ENCODE data around the gene FAM53B.
"Not testable (repeated sequence)": the region's sequence is repeated elsewhere in the genome, so short reads cannot be mapped to it uniquely, and the experiment has no call there.

Gene FAM53B, protein sequence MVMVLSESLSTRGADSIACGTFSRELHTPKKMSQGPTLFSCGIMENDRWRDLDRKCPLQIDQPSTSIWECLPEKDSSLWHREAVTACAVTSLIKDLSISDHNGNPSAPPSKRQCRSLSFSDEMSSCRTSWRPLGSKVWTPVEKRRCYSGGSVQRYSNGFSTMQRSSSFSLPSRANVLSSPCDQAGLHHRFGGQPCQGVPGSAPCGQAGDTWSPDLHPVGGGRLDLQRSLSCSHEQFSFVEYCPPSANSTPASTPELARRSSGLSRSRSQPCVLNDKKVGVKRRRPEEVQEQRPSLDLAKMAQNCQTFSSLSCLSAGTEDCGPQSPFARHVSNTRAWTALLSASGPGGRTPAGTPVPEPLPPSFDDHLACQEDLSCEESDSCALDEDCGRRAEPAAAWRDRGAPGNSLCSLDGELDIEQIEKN

GRCh38 chr10:124744102-124745050 lies at the start of gene FAM53B:
FAM53B (minus strand) TSS chr10:124744378; CDS start chr10:124706713, 37,665 bp downstream.
- Histone ChIP-seq H3K9me3 (replicated peaks; ENCODE audit: insufficient read depth, low read length) (no peaks in the 10 kb centered on the region), H3K79me2 (ENCODE audit: low read length) (peaks cover 34% of the 10 kb centered on the region), H4K20me1 (ENCODE audit: insufficient read depth, low read length) (no peaks in the 10 kb centered on the region), H3K4me1 (ENCODE audit: low read length) (peaks cover 28% of the 10 kb centered on the region), H3K27ac (ENCODE audit: low read length) (peak within 1 kb of the TSS; percentile 28; the same call in 1 of the 2 replicates), H3K4me2 (ENCODE audit: low read depth, low read length) (peak within 1 kb of the TSS; percentile 98), H3K9ac (ENCODE audit: low read length) (peak within 1 kb of the TSS; percentile 79), H3K27me3 (replicated peaks; ENCODE audit: insufficient read depth, low read length) (no peaks in the 10 kb centered on the region), H3K4me3 (ENCODE audit: low read length) (peak within 1 kb of the TSS; percentile 83), H3F3A (ENCODE audit: insufficient read depth, low read length) (peaks cover 24% of the 10 kb centered on the region), H3K9me2 (replicated peaks; ENCODE audit: insufficient read depth, low read length) (no peaks in the 10 kb centered on the region), H3K36me3 (replicated peaks; ENCODE audit: insufficient read depth, low read length) (no peaks in the 10 kb centered on the region), H2AFZ (ENCODE audit: low read length) (peak within 1 kb of the TSS; percentile 73)
- DNase-seq: peak; percentile 87
- TF ChIP-seq, protein P1, sequence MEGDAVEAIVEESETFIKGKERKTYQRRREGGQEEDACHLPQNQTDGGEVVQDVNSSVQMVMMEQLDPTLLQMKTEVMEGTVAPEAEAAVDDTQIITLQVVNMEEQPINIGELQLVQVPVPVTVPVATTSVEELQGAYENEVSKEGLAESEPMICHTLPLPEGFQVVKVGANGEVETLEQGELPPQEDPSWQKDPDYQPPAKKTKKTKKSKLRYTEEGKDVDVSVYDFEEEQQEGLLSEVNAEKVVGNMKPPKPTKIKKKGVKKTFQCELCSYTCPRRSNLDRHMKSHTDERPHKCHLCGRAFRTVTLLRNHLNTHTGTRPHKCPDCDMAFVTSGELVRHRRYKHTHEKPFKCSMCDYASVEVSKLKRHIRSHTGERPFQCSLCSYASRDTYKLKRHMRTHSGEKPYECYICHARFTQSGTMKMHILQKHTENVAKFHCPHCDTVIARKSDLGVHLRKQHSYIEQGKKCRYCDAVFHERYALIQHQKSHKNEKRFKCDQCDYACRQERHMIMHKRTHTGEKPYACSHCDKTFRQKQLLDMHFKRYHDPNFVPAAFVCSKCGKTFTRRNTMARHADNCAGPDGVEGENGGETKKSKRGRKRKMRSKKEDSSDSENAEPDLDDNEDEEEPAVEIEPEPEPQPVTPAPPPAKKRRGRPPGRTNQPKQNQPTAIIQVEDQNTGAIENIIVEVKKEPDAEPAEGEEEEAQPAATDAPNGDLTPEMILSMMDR (IDR thresholded peaks at IDR 0.05; ENCODE audit: low read length): no peak
- TF ChIP-seq EZH2phosphoT487 (IDR thresholded peaks at IDR 0.05; ENCODE audit: low read length) (no peak), EZH2 (optimal IDR thresholded peaks at IDR 0.05; ENCODE audit: low read depth, low read length) (no peak)

GRCh38 chr10:124792998-124793352 lies 48.8 kb upstream of the FAM53B start:
- Histone ChIP-seq H3K4me1 (ENCODE audit: low read length) (no peaks in the 10 kb centered on the region), H3K27me3 (replicated peaks; ENCODE audit: insufficient read depth, low read length) (no peaks in the 10 kb centered on the region; the same call in none of the 2 replicates), H3K4me3 (ENCODE audit: low read length) (no peak overlapping the region), H4K20me1 (ENCODE audit: insufficient read depth, low read length) (no peaks in the 10 kb centered on the region), H2AFZ (ENCODE audit: low read length) (no peak overlapping the region), H3K27ac (ENCODE audit: low read length) (no peak overlapping the region), H3K9me2 (replicated peaks; ENCODE audit: insufficient read depth, low read length) (no peaks in the 10 kb centered on the region), H3K9me3 (replicated peaks; ENCODE audit: insufficient read depth, low read length) (no peaks in the 10 kb centered on the region), H3K79me2 (ENCODE audit: low read length) (peaks cover 27% of the 10 kb centered on the region), H3K9ac (ENCODE audit: low read length) (no peak overlapping the region), H3F3A (ENCODE audit: insufficient read depth, low read length) (no peaks in the 10 kb centered on the region), H3K4me2 (ENCODE audit: low read depth, low read length) (no peak overlapping the region), H3K36me3 (replicated peaks; ENCODE audit: insufficient read depth, low read length) (peaks cover 2% of the 10 kb centered on the region; the same call in 1 of the 2 replicates)
- TF ChIP-seq EZH2phosphoT487 (IDR thresholded peaks at IDR 0.05; ENCODE audit: low read length) (no peak), EZH2 (optimal IDR thresholded peaks at IDR 0.05; ENCODE audit: low read depth, low read length) (no peak)
- TF ChIP-seq, protein P1 (IDR thresholded peaks at IDR 0.05; ENCODE audit: low read length): no peak
- no peak for DNase-seq

- Histone ChIP-seq H2AFZ (ENCODE audit: low read length) (peak within 1 kb of the TSS; percentile 82), H4K20me1 (ENCODE audit: insufficient read depth, low read length) (no peaks in the 10 kb centered on the region), H3K9ac (ENCODE audit: low read length) (peak within 1 kb of the TSS; percentile 99), H3K4me1 (ENCODE audit: low read length) (no peaks in the 10 kb centered on the region), H3K9me3 (replicated peaks; ENCODE audit: insufficient read depth, low read length) (no peaks in the 10 kb centered on the region), H3K9me2 (replicated peaks; ENCODE audit: insufficient read depth, low read length) (no peaks in the 10 kb centered on the region), H3K4me3 (ENCODE audit: low read length) (peak within 1 kb of the TSS; percentile 96), H3K27ac (ENCODE audit: low read length) (peak within 1 kb of the TSS; percentile 64; the same call in 1 of the 2 replicates), H3K4me2 (ENCODE audit: low read depth, low read length) (peak within 1 kb of the TSS; percentile 73), H3K36me3 (replicated peaks; ENCODE audit: insufficient read depth, low read length) (peaks cover 2% of the 10 kb centered on the region; the same call in 1 of the 2 replicates), H3F3A (ENCODE audit: insufficient read depth, low read length) (no peaks in the 10 kb centered on the region), H3K79me2 (ENCODE audit: low read length) (peaks cover 28% of the 10 kb centered on the region), H3K27me3 (replicated peaks; ENCODE audit: insufficient read depth, low read length) (no peaks in the 10 kb centered on the region; the same call in none of the 2 replicates)
- peak; percentile 90 for DNase-seq
- TF ChIP-seq EZH2 (optimal IDR thresholded peaks at IDR 0.05; ENCODE audit: low read depth, low read length) (no peak), EZH2phosphoT487 (IDR thresholded peaks at IDR 0.05; ENCODE audit: low read length) (no peak)
- TF ChIP-seq, protein P1 (IDR thresholded peaks at IDR 0.05; ENCODE audit: low read length): no peak; the same call in none of the 2 replicates
Observed at GRCh38 chr10:124791547-124792348, 47.6 kb upstream of the FAM53B start, which contains the start of gene EEF1AKMT2. EEF1AKMT2 (minus strand) TSS chr10:124791887; CDS start chr10:124791833, 54 bp downstream.

DNA sequence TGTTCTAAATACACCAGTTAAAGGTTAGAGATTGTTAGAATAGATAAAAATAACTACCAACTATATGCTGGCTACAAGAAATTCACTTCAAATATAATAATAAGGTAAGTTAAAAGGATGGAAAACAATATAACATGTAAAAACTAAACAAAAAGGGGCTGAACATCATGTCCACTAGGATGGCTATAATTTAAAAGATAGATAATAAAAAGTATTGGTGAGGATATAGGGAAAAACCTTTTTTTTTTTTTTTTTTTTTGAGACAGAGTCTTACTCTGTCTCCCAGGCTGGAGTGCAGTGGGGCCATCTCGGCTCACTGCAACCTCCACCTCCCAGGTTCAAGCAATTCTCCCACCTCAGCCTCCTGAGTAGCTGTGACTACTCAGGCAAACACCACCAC lies 38.7 kb upstream of the FAM53B start:
- not testable (repeated sequence) for H2AFZ ChIP-seq (ENCODE audit: low read length); H3K4me3 ChIP-seq (ENCODE audit: low read length); H3K9me2 ChIP-seq (replicated peaks; ENCODE audit: insufficient read depth, low read length); H3K4me2 ChIP-seq (ENCODE audit: low read depth, low read length); H3K36me3 ChIP-seq (replicated peaks; ENCODE audit: insufficient read depth, low read length); H3K27me3 ChIP-seq (replicated peaks; ENCODE audit: insufficient read depth, low read length); H3K9ac ChIP-seq (ENCODE audit: low read length); H4K20me1 ChIP-seq (ENCODE audit: insufficient read depth, low read length); H3F3A ChIP-seq (ENCODE audit: insufficient read depth, low read length); H3K79me2 ChIP-seq (ENCODE audit: low read length); H3K9me3 ChIP-seq (replicated peaks; ENCODE audit: insufficient read depth, low read length); H3K4me1 ChIP-seq (ENCODE audit: low read length); DNase-seq; H3K27ac ChIP-seq (ENCODE audit: low read length)

Measured in MM.1S (cell line).